Measurements from ENCODE around the gene PAK6. TPM values are rescaled to one million over a fixed set of nuclear protein-coding genes. Genes with fewer than 3 reads are reported as not detected.

PAK6 gene
- polyA plus RNA-seq, 1 donor (not counting 4 experiments of a cell fraction or from before 2014, with no cell fraction given), result 11.5 TPM

GRCh38 chr15:40259021-40259420, 20.2 kb downstream of the PAK6 start:
- no peak for DNase-seq (ENCODE audit: low read depth, low spot score)
- no peak overlapping the region for H3K9ac ChIP-seq (ENCODE audit: control insufficient read depth, extremely low read depth, insufficient read depth, low read length)
- dilution Hi-C loops (cut with MboI; ENCODE audit: extremely low pct_ligation_motif_present, low sequenced_read_pairs), result no loop called here
- TF ChIP-seq CTCF (optimal IDR thresholded peaks at IDR 0.05 in 1 of 3, IDR thresholded peaks at IDR 0.05 in 1 of 3, conservative IDR thresholded peaks at IDR 0.05 in 1 of 3; ENCODE audit: extremely low read depth in 1 of 3, insufficient read depth in 2 of 3, low read length in 3 of 3), result no peak
- TF ChIP-seq EZH2 (IDR thresholded peaks at IDR 0.05; ENCODE audit: low read length), result no peak
- no peak overlapping the region for H2AFZ ChIP-seq (ENCODE audit: control insufficient read depth, low read length)
- peaks cover 13% of the 10 kb centered on the region for H3K4me1 ChIP-seq (ENCODE audit: control insufficient read depth, extremely low read depth, insufficient read depth, low read length)
- H3K36me3 ChIP-seq (ENCODE audit: control insufficient read depth in 2 of 2, extremely low read depth in 1 of 2, insufficient read depth in 2 of 2, low read length in 2 of 2), result peaks cover 21 to 27% of the 10 kb centered on the region in 2 experiments
- H3K4me2 ChIP-seq (ENCODE audit: control insufficient read depth, extremely low read depth, insufficient read depth, low read depth, low read length), result no peak overlapping the region
- peaks cover 9% of the 10 kb centered on the region for H3K79me2 ChIP-seq (ENCODE audit: control insufficient read depth, insufficient read depth, low read length)
- no peaks in the 10 kb centered on the region for H3K9me1 ChIP-seq (ENCODE audit: control insufficient read depth, extremely low read depth, insufficient read depth, low read length)
- H3K9me3 ChIP-seq (ENCODE audit: control insufficient read depth, low read depth, low read length), result no peaks in the 10 kb centered on the region
- no peak overlapping the region for H3K4me3 ChIP-seq (ENCODE audit: control insufficient read depth in 2 of 3, extremely low read depth in 1 of 3, insufficient read depth in 2 of 3, low read depth in 1 of 3, low read length in 3 of 3)
- H4K20me1 ChIP-seq (ENCODE audit: control insufficient read depth, extremely low read depth, insufficient read depth, low read length), result no peaks in the 10 kb centered on the region
- no peak for FAIRE-seq
- no peak overlapping the region for H3K27ac ChIP-seq (ENCODE audit: control insufficient read depth, insufficient read depth, low read length)
- no peaks in the 10 kb centered on the region for H3K27me3 ChIP-seq (ENCODE audit: control insufficient read depth, extremely low read depth, insufficient read depth, low read length)

- no peaks in the 10 kb centered on the region for H3K9me3 ChIP-seq (ENCODE audit: control insufficient read depth, low read depth, low read length)
- no peak overlapping the region for H3K9ac ChIP-seq (ENCODE audit: control insufficient read depth, extremely low read depth, insufficient read depth, low read length)
- no peak for DNase-seq (ENCODE audit: low read depth, low spot score)
- H3K27me3 ChIP-seq (ENCODE audit: control insufficient read depth, extremely low read depth, insufficient read depth, low read length), result no peaks in the 10 kb centered on the region
- dilution Hi-C loops (cut with MboI; ENCODE audit: extremely low pct_ligation_motif_present, low sequenced_read_pairs), result no loop called here
- no peak for FAIRE-seq
- no peak overlapping the region for H3K27ac ChIP-seq (ENCODE audit: control insufficient read depth, insufficient read depth, low read length)
- H2AFZ ChIP-seq (ENCODE audit: control insufficient read depth, low read length), result no peak overlapping the region
- no peaks in the 10 kb centered on the region for H3K9me1 ChIP-seq (ENCODE audit: control insufficient read depth, extremely low read depth, insufficient read depth, low read length)
- H3K36me3 ChIP-seq (ENCODE audit: control insufficient read depth in 2 of 2, extremely low read depth in 1 of 2, insufficient read depth in 2 of 2, low read length in 2 of 2), result peaks cover 24 to 35% of the 10 kb centered on the region in 2 experiments
- H3K79me2 ChIP-seq (ENCODE audit: control insufficient read depth, insufficient read depth, low read length), result peaks cover 4% of the 10 kb centered on the region
- no peak overlapping the region for H3K4me3 ChIP-seq (ENCODE audit: control insufficient read depth in 2 of 3, extremely low read depth in 1 of 3, insufficient read depth in 2 of 3, low read depth in 1 of 3, low read length in 3 of 3)
- H4K20me1 ChIP-seq (ENCODE audit: control insufficient read depth, extremely low read depth, insufficient read depth, low read length), result peaks cover 3% of the 10 kb centered on the region
- TF ChIP-seq CTCF (optimal IDR thresholded peaks at IDR 0.05 in 1 of 3, IDR thresholded peaks at IDR 0.05 in 1 of 3, conservative IDR thresholded peaks at IDR 0.05 in 1 of 3; ENCODE audit: extremely low read depth in 1 of 3, insufficient read depth in 2 of 3, low read length in 3 of 3) (no peak), EZH2 (IDR thresholded peaks at IDR 0.05; ENCODE audit: low read length) (no peak)
- H3K4me2 ChIP-seq (ENCODE audit: control insufficient read depth, extremely low read depth, insufficient read depth, low read depth, low read length), result no peak overlapping the region
- H3K4me1 ChIP-seq (ENCODE audit: control insufficient read depth, extremely low read depth, insufficient read depth, low read length), result peaks cover 16% of the 10 kb centered on the region
Observed at GRCh38 chr15:40263024-40263754, 24.3 kb downstream of the PAK6 start.

All from keratinocyte (primary cell).